OCI-LY1 (cell line): ENCODE measurements around the gene RSPRY1.

Experiments used
- H2AFZ ChIP-seq: fragments of 200-600 bp; sonication (generic), shearing (Covaris generic); 2 replicates; pipeline ENCODE4 v1.6.0; 2014; ENCODE audit warnings: antibody characterized with exemption, mild to moderate bottlenecking, low read length
- H3F3A ChIP-seq: fragments of 200-600 bp; sonication (generic), shearing (Covaris generic); 2 replicates; pipeline ENCODE4 v1.6.0; 2014; ENCODE audit warnings: mild to moderate bottlenecking, antibody characterized with exemption, low read length, moderate library complexity; ENCODE audit not compliant: insufficient read depth
- H3K27ac ChIP-seq: fragments of 200-600 bp; sonication (generic); 2 replicates; pipeline ENCODE4 v1.5.1; 2014; ENCODE audit warnings: low read length, mixed run types, mild to moderate bottlenecking, low read depth; ENCODE audit not compliant: poor library complexity, severe bottlenecking
- H3K27me3 ChIP-seq: fragments of 200-600 bp; sonication (generic); 2 replicates; pipeline ENCODE4 v1.6.0; 2014; ENCODE audit warnings: antibody characterized with exemption, mild to moderate bottlenecking, low read length, moderate library complexity; ENCODE audit not compliant: insufficient read depth
- H3K36me3 ChIP-seq: fragments of 200-600 bp; sonication (generic); 2 replicates; pipeline ENCODE4 v1.6.1; 2014; ENCODE audit warnings: mild to moderate bottlenecking, antibody characterized with exemption, low read length, moderate library complexity, mixed read lengths; ENCODE audit not compliant: insufficient read depth
- H3K4me1 ChIP-seq: fragments of 200-600 bp; sonication (generic); 2 replicates; pipeline ENCODE4 v1.5.1; 2014; ENCODE audit warnings: mild to moderate bottlenecking, low read length, moderate library complexity; ENCODE audit not compliant: insufficient read depth, severe bottlenecking
- H3K4me2 ChIP-seq: fragments of 200-600 bp; sonication (generic), shearing (Covaris generic); 2 replicates; pipeline ENCODE4 v1.6.1; 2014; ENCODE audit warnings: low read length
- H3K4me3 ChIP-seq: fragments of 200-600 bp; sonication (generic); 2 replicates; pipeline ENCODE4 v1.5.1; 2014; ENCODE audit warnings: low read length, low read depth, mild to moderate bottlenecking, mixed read lengths; ENCODE audit not compliant: poor library complexity, severe bottlenecking
- H3K79me2 ChIP-seq: fragments of 200-600 bp; shearing (Covaris generic); 2 replicates; pipeline ENCODE4 v1.6.1; 2016; ENCODE audit warnings: mixed run types, low read length, mixed read lengths; ENCODE audit not compliant: insufficient read depth
- H3K9ac ChIP-seq: fragments of 200-600 bp; sonication (generic), shearing (Covaris generic); 2 replicates; pipeline ENCODE4 v1.6.1; 2014; ENCODE audit warnings: mild to moderate bottlenecking, low read length, mixed read lengths
- H3K9me2 ChIP-seq: fragments of 200-600 bp; sonication (generic), shearing (Covaris generic); 2 replicates; pipeline ENCODE4 v1.6.1; 2014; ENCODE audit warnings: low read depth, mild to moderate bottlenecking, low read length, mixed read lengths
- H3K9me3 ChIP-seq: fragments of 200-600 bp; shearing (Covaris generic); 2 replicates; pipeline ENCODE4 v1.6.1; 2014; ENCODE audit warnings: low read length, mixed read lengths
- H4K20me1 ChIP-seq: fragments of 200-600 bp; sonication (generic), shearing (Covaris generic); 2 replicates; pipeline ENCODE4 v1.6.0; 2016; ENCODE audit warnings: mild to moderate bottlenecking, low read length; ENCODE audit not compliant: insufficient read depth
- CTCF ChIP-seq: fragments of 200-600 bp; sonication (generic), shearing (Covaris generic); IDR thresholded peaks from 2 replicates; pipeline ENCODE4 v1.5.1; 2017; ENCODE audit warnings: mild to moderate bottlenecking, antibody characterized with exemption, low read length, moderate library complexity, mixed read lengths
- EZH2 ChIP-seq: fragments of 200-600 bp; sonication (generic), shearing (Covaris generic); IDR thresholded peaks from 2 replicates; pipeline ENCODE4 v1.8.0; 2017; ENCODE audit warnings: borderline replicate concordance, mixed run types, mild to moderate bottlenecking, antibody characterized with exemption, low read length, moderate library complexity, mixed read lengths

RSPRY1 gene

GRCh38 chr16:57151369-57151768 is 34.8 kb upstream of the RSPRY1 start:
- H3K9me3 ChIP-seq: no peaks in the 10 kb centered on the region
- no peaks in the 10 kb centered on the region for H3K79me2 ChIP-seq
- TF ChIP-seq EZH2: no peak
- no peak for TF ChIP-seq CTCF
- H3K4me1 ChIP-seq: peaks cover 7% of the 10 kb centered on the region
- H3K27me3 ChIP-seq: no peaks in the 10 kb centered on the region
- no peak overlapping the region for H3K9ac ChIP-seq
- H4K20me1 ChIP-seq: no peaks in the 10 kb centered on the region
- peaks cover 44% of the 10 kb centered on the region for H3K36me3 ChIP-seq
- no peak overlapping the region for H2AFZ ChIP-seq
- no peak overlapping the region for H3K4me2 ChIP-seq
- H3K9me2 ChIP-seq: no peaks in the 10 kb centered on the region
- no peak overlapping the region for H3K4me3 ChIP-seq
- H3K27ac ChIP-seq: no peak overlapping the region
- no peaks in the 10 kb centered on the region for H3F3A ChIP-seq

- no peaks in the 10 kb centered on the region for H3F3A ChIP-seq
Observed at GRCh38 chr16:57152096-57153093, 33.7 kb upstream of the RSPRY1 start.

DNA sequence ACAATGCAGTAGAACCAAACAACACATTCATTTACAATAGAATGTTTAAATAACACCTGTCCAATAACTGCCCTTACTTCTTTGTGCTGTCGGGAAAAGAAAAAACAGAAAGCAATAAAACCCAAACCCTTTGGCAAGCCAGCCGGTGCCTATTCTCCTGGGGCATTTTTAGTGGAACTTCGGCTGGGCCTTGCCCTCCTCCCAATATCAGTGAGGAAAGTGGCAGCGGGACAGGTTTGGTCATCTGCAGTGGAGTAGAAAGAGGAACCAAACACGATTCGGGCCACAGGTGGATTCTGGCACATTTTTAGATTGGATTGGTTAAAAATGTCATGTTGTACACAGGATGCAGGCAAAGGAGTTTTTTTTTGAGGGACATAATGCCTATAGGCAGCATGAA is 32.3 kb upstream of the RSPRY1 start:
- Histone ChIP-seq H3K9me3 (no peaks in the 10 kb centered on the region), H3K36me3 (peaks cover 69% of the 10 kb centered on the region), H3K4me2 (no peak overlapping the region), H3K79me2 (no peaks in the 10 kb centered on the region), H4K20me1 (no peaks in the 10 kb centered on the region), H2AFZ (no peak overlapping the region), H3K27me3 (no peaks in the 10 kb centered on the region), H3F3A (no peaks in the 10 kb centered on the region), H3K4me1 (no peaks in the 10 kb centered on the region), H3K4me3 (no peak overlapping the region), H3K27ac (no peak overlapping the region), H3K9me2 (no peaks in the 10 kb centered on the region), H3K9ac (no peak overlapping the region)
- TF ChIP-seq CTCF: no peak
- TF ChIP-seq EZH2: no peak

More at GRCh38 chr16:57152096-57153093, 33.7 kb upstream of the RSPRY1 start:
- no peak overlapping the region for H3K9ac ChIP-seq
- no peak overlapping the region for H2AFZ ChIP-seq
- H3K9me2 ChIP-seq: no peaks in the 10 kb centered on the region
- no peak overlapping the region for H3K4me3 ChIP-seq
- peaks cover 5% of the 10 kb centered on the region for H3K4me1 ChIP-seq
- H3K79me2 ChIP-seq: no peaks in the 10 kb centered on the region
- H3K9me3 ChIP-seq: no peaks in the 10 kb centered on the region
- H3K27me3 ChIP-seq: no peaks in the 10 kb centered on the region
- H3K27ac ChIP-seq: no peak overlapping the region
- peaks cover 54% of the 10 kb centered on the region for H3K36me3 ChIP-seq
- H4K20me1 ChIP-seq: no peaks in the 10 kb centered on the region
- TF ChIP-seq EZH2: no peak
- no peak for TF ChIP-seq CTCF
- H3K4me2 ChIP-seq: no peak overlapping the region
